K562 (cell line): ENCODE data around the gene PPARD. TPM values are rescaled to one million over a fixed set of nuclear protein-coding genes. Genes with fewer than 3 reads are reported as not detected.

ENCODE experiments used
- ATAC-seq: fragments of 200-7000 bp; cut with Tn5 transposase; 3 replicates; pipeline ENCODE4 v1.9.1; 2020; ENCODE audit warnings: moderate library complexity
- BruUV-seq: library from RNA; stranded (reverse); fragments of 400-500 nt; replicated peaks from 2 replicates; lab custom pipeline; 2021; lab: Mats Ljungman, UMichigan
- CTCF ChIA-PET: fragments of 300-600 bp; formaldehyde crosslinking; extraction: SDS; loops from one replicate; lab custom pipeline; 2021; ENCODE audit warnings: low intra/inter-chr PET ratio; lab: Yijun Ruan, JAX
- POLR2A ChIA-PET: fragments of 300-600, 350-650 bp; sonication (Branson Sonifier 250); formaldehyde crosslinking; extraction: SDS; loops from one replicate; lab custom pipeline; 2021; ENCODE audit warnings: antibody characterized with exemption, inconsistent platforms; lab: Yijun Ruan, JAX
- DNase-seq, 4 experiments: peaks; one replicate each; pipeline versions ENCODE4 v3.0.0 to v3.0.0-alpha.2; 2011 to 2018; ENCODE audit warnings: low spot score in 3 of 4, mixed read lengths in 3 of 4; ENCODE audit errors: extremely low read depth in 1 of 4
- FAIRE-seq: peaks from 2 replicates; lab custom pipeline; 2011; peaks lifted over from hg19 to GRCh38; lab: Jason Lieb, UNC
- H2AFZ ChIP-seq: 2 replicates; pipeline ENCODE4 v1.6.0; 2011; ENCODE audit warnings: low read depth, low read length, control low read depth, inconsistent platforms
- H3K27ac ChIP-seq: fragments of 200-600 bp; 3 replicates; pipeline ENCODE4 v1.8.0; 2011; ENCODE audit warnings: low read depth, mild to moderate bottlenecking, control low read depth, inconsistent platforms, low read length, moderate library complexity, mixed read lengths; ENCODE audit errors: extremely low read depth
- H3K27me3 ChIP-seq, 2 experiments: fragments of 300-600 bp in 1 of 2; 2 replicates in 1 of 2; 3 replicates in 1 of 2; pipeline versions ENCODE4 v1.6.0 to v1.8.0; 2011; ENCODE audit warnings: inconsistent platforms in 2 of 2, low read length in 2 of 2, mild to moderate bottlenecking in 1 of 2, mixed read lengths in 1 of 2, moderate library complexity in 1 of 2; ENCODE audit not compliant: control insufficient read depth in 2 of 2, insufficient read depth in 2 of 2
- H3K36me3 ChIP-seq: fragments of 300-600 bp; 3 replicates; pipeline ENCODE4 v1.8.0; 2011; ENCODE audit warnings: mild to moderate bottlenecking, low read length, inconsistent platforms; ENCODE audit not compliant: control insufficient read depth, insufficient read depth
- H3K4me1 ChIP-seq, 2 experiments: fragments of 200-600 bp in 1 of 2; replicated peaks in 1 of 2; 2 replicates in 1 of 2; 3 replicates in 1 of 2; pipeline versions ENCODE4 v1.5.1 to v1.8.0; 2011; ENCODE audit warnings: inconsistent platforms in 2 of 2, low read length in 2 of 2, mild to moderate bottlenecking in 1 of 2, mixed read lengths in 1 of 2, moderate library complexity in 1 of 2; ENCODE audit not compliant: control insufficient read depth in 2 of 2, insufficient read depth in 2 of 2
- H3K4me2 ChIP-seq: 2 replicates; pipeline ENCODE4 v1.6.1; 2011; ENCODE audit warnings: low read length, control low read depth, inconsistent platforms, mixed read lengths; ENCODE audit not compliant: insufficient read depth
- H3K4me3 ChIP-seq: fragments of 200-600 bp; sonication (generic), shearing (Covaris generic); 2 replicates; pipeline ENCODE4 v1.5.1; 2016; ENCODE audit warnings: control low read depth, inconsistent platforms
- H3K79me2 ChIP-seq: fragments of 200-600 bp; 3 replicates; pipeline ENCODE4 v1.8.0; 2011; ENCODE audit warnings: low read length, inconsistent platforms; ENCODE audit not compliant: control insufficient read depth, insufficient read depth
- H3K9ac ChIP-seq, 2 experiments: 2 replicates each; pipeline versions ENCODE4 v1.6.0 to v1.6.1; 2011; ENCODE audit warnings: low read depth in 2 of 2, low read length in 2 of 2, control low read depth in 1 of 2, inconsistent platforms in 1 of 2, mild to moderate bottlenecking in 1 of 2, mixed read lengths in 1 of 2; ENCODE audit not compliant: insufficient read depth in 1 of 2
- H3K9me1 ChIP-seq: one replicate; pipeline ENCODE4 v1.6.0; 2011; ENCODE audit warnings: inconsistent platforms, mild to moderate bottlenecking, low read length, moderate library complexity; ENCODE audit not compliant: control insufficient read depth, insufficient read depth
- H3K9me3 ChIP-seq: replicated peaks from 2 replicates; pipeline ENCODE4 v1.5.1; 2011; ENCODE audit warnings: low read depth, low read length, inconsistent platforms; ENCODE audit not compliant: control insufficient read depth, insufficient read depth
- H4K20me1 ChIP-seq: replicated peaks from 2 replicates; pipeline ENCODE4 v1.6.1; 2011; ENCODE audit warnings: low read length, inconsistent platforms, mixed read lengths; ENCODE audit not compliant: control insufficient read depth, insufficient read depth
- CBX1 ChIP-seq: sonication (generic); IDR thresholded peaks from 2 replicates; pipeline ENCODE4 v1.6.1; 2016; ENCODE audit warnings: antibody characterized with exemption, low read depth, mild to moderate bottlenecking
- CEBPB ChIP-seq: fragments of 450-650 bp; IDR thresholded peaks from 2 replicates; pipeline ENCODE4 v1.6.1; 2016; ENCODE audit warnings: missing genetic modification characterization, missing compliant biosample characterization
- ETV1 ChIP-seq: fragments of 450-650 bp; conservative IDR thresholded peaks from 2 replicates; pipeline ENCODE4 v1.6.1; 2016; ENCODE audit warnings: missing genetic modification characterization, control low read depth, low read depth, missing compliant biosample characterization
- NBN ChIP-seq: fragments of 450-650 bp; IDR thresholded peaks from 2 replicates; pipeline ENCODE4 v1.6.1; 2016; ENCODE audit warnings: low read depth, mild to moderate bottlenecking
- ZBTB8A ChIP-seq: fragments of 450-650 bp; IDR thresholded peaks from 2 replicates; pipeline ENCODE4 v1.6.1; 2018; ENCODE audit warnings: mild to moderate bottlenecking, moderate library complexity; ENCODE audit not compliant: partially characterized antibody
- ZNF778 ChIP-seq: fragments of 450-650 bp; formaldehyde crosslinking; IDR thresholded peaks from 2 replicates; pipeline ENCODE4 v1.4.0; 2020; ENCODE audit warnings: mild to moderate bottlenecking, moderate library complexity
- WGBS: fragments of 100-300 bp; shearing (Covaris generic); methylation state at CpG from one replicate; pipeline ENCODE4 v1.1.6; 2016; ENCODE audit warnings: low coverage, mixed read lengths; ENCODE audit not compliant: insufficient coverage; ENCODE audit errors: missing lambda C conversion rate; 5-methylcytosine and 5-hydroxymethylcytosine counted together
- in situ Hi-C: fragments of 300-500 bp; cut with MboI; formaldehyde crosslinking; loops from 4 replicates; pipeline ENCODE4 v1.15.0; 2018; ENCODE audit warnings: inconsistent platforms, mixed read lengths
- intact Hi-C: fragments of 100-400 bp; cut with micrococcal nuclease; formaldehyde crosslinking; loops from 2 replicates; pipeline ENCODE4 v1.14.2; 2022
- polyA plus RNA-seq, 8 experiments: library from polyadenylated mRNA; depleted of rRNA in 4 of 8; stranded (reverse) in 5 of 8; unstranded in 3 of 8; fragments of >200 nt; fragmentation: Nextera tagmentation in 2 of 8; fragmentation: Illumina TruSeq in 1 of 8; extraction: Ambion mirVana in 2 of 8; extraction: Trizol in 1 of 8; gene quantifications; 2 replicates each; pipeline versions ENCODE4 v1.2.1 to v1.2.3, GENCODE V29; 2011 to 2014; ENCODE audit warnings: inconsistent platforms in 1 of 8, missing spikeins in 1 of 8
- total RNA-seq, 7 experiments: library from RNA; depleted of rRNA in 6 of 7; stranded (reverse); fragments of >200 nt in 6 of 7; fragmentation: Illumina TruSeq in 2 of 7; extraction: Trizol in 2 of 7; gene quantifications; 2 replicates each; pipeline versions ENCODE4 v1.2.1 to v1.2.3, GENCODE V29; 2011 to 2021; ENCODE audit warnings: low replicate concordance in 1 of 7
- TF ChIP-seq, protein P1 (sequence below): IDR thresholded peaks from 3 replicates; pipeline ENCODE4 v1.6.1; 2011; ENCODE audit warnings: borderline replicate concordance, mild to moderate bottlenecking, moderate library complexity; ENCODE audit not compliant: insufficient read length; ENCODE audit errors: extremely low read depth
- TF ChIP-seq, protein P2 (sequence below), 2 experiments: fragments of 450-650 bp; formaldehyde crosslinking in 1 of 2; IDR thresholded peaks; 2 replicates each; pipeline versions ENCODE4 v1.4.0 to v1.6.1; 2014 to 2020; ENCODE audit warnings: mild to moderate bottlenecking in 2 of 2, borderline replicate concordance in 1 of 2, low read depth in 1 of 2

PPARD gene
- total and polyA plus RNA-seq, 9 of the 15 experiments (the other 6 are each of a cell fraction or from before 2014, with no cell fraction given), result 0.14 to 13.2 (median 3.8) TPM

DNA sequence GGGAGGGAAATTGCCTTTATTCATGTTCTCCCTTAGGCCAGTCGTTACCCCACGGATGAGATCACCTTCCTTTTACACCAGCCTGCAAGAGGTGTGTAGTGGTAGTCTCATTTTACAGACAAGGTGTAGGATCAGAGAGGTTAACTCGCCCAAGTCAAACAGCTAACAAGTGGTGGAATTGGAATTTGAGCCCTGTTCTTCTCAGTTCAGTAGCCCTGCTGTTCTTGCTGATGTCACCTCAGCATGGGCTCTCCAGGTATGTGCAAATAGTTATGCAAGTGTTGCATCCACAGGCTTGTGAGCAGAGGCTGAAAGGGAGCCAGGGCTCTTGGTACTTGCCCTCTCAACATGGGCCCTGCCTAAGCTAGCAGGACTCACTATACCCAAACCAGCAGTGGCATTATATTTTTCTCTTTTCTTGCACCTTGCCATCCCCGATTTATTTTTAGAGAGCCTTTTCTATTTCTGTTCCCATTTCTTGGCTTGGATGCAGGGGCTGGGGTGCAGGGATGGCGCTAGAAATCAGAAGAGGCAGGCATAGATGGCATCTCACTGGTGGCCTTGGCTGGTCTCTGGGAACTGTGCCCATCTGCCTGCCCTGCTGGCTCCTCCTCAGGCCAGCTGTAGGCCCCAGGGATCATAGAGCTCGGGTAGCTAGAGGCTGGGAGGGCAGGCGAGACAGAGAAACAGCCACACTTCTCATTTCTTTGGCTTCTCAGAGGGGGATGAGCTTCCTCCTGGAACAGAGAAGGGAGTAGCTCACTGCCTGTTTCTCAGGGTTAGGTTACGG lies 18.2 kb downstream of the PPARD start (continued):
- no peak for TF ChIP-seq NBN
- TF ChIP-seq, protein P1, sequence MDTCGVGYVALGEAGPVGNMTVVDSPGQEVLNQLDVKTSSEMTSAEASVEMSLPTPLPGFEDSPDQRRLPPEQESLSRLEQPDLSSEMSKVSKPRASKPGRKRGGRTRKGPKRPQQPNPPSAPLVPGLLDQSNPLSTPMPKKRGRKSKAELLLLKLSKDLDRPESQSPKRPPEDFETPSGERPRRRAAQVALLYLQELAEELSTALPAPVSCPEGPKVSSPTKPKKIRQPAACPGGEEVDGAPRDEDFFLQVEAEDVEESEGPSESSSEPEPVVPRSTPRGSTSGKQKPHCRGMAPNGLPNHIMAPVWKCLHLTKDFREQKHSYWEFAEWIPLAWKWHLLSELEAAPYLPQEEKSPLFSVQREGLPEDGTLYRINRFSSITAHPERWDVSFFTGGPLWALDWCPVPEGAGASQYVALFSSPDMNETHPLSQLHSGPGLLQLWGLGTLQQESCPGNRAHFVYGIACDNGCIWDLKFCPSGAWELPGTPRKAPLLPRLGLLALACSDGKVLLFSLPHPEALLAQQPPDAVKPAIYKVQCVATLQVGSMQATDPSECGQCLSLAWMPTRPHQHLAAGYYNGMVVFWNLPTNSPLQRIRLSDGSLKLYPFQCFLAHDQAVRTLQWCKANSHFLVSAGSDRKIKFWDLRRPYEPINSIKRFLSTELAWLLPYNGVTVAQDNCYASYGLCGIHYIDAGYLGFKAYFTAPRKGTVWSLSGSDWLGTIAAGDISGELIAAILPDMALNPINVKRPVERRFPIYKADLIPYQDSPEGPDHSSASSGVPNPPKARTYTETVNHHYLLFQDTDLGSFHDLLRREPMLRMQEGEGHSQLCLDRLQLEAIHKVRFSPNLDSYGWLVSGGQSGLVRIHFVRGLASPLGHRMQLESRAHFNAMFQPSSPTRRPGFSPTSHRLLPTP, result no peak
- no peak for TF ChIP-seq ZBTB8A
- no peak for TF ChIP-seq CBX1
- peak; percentile 27; the same call in 1 of the 2 replicates for TF ChIP-seq CEBPB
- TF ChIP-seq ZNF778 (CRISPR knock-in tag), result no peak

DNA sequence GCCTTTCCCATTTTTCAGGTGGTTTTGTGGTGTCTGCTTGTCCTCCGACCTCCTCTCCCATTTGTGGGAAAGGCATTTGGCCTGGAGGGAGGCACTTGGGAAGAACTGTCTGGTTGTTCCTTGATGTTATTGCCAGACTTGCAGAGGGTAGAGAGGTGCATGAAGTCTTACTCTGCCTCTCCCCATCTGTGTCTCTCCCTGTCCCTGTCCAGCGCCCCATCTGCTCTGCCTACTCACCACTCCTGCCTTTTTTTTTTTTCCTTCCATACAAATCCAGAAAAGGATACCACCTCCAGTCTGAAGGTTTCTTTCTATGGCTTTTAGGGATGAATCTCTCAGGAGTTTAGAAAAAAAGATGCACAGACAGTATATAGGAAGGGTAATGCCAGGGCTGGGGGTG lies 19.8 kb downstream of the PPARD start:
- Histone ChIP-seq H3K27me3 (no peaks in the 10 kb centered on the region), H2AFZ (no peak overlapping the region), H4K20me1 (no peaks in the 10 kb centered on the region), H3K36me3 (no peaks in the 10 kb centered on the region; the same call in 2 of the 3 replicates), H3K9me1 (no peaks in the 10 kb centered on the region), H3K79me2 (peaks cover 24% of the 10 kb centered on the region), H3K9me3 (no peaks in the 10 kb centered on the region), H3K4me3 (no peak overlapping the region), H3K4me2 (no peak overlapping the region), H3K9ac (peak overlapping the region; percentile 60 to 89; a peak in 2 of 4 replicates), H3K27ac (peak overlapping the region; percentile 87; the same call in 1 of the 3 replicates), H3K4me1 (peaks cover 20 to 36% of the 10 kb centered on the region in 2 experiments)
- in situ Hi-C loops (no loop called here), intact Hi-C loops (loop anchor here (2.0 kb wide), 1 partner anchor 19 kb away; the partner anchor contains the start of gene PPARD)
- ATAC-seq, result no peak
- ChIA-PET CTCF (no interaction called here), POLR2A (interaction anchor here (0.6 to 2.6 kb wide), 8 partner anchors 8 to 1067 kb away, joined by 3 to 11 read pairs (median 4); no protein-coding TSS in a partner anchor)
- no TSS peak for BruUV-seq
- FAIRE-seq, result no peak
- WGBS, result 74% methylated on average over 2 of the region's 2 CpGs
- no peak for DNase-seq
- TF ChIP-seq, protein P2, sequence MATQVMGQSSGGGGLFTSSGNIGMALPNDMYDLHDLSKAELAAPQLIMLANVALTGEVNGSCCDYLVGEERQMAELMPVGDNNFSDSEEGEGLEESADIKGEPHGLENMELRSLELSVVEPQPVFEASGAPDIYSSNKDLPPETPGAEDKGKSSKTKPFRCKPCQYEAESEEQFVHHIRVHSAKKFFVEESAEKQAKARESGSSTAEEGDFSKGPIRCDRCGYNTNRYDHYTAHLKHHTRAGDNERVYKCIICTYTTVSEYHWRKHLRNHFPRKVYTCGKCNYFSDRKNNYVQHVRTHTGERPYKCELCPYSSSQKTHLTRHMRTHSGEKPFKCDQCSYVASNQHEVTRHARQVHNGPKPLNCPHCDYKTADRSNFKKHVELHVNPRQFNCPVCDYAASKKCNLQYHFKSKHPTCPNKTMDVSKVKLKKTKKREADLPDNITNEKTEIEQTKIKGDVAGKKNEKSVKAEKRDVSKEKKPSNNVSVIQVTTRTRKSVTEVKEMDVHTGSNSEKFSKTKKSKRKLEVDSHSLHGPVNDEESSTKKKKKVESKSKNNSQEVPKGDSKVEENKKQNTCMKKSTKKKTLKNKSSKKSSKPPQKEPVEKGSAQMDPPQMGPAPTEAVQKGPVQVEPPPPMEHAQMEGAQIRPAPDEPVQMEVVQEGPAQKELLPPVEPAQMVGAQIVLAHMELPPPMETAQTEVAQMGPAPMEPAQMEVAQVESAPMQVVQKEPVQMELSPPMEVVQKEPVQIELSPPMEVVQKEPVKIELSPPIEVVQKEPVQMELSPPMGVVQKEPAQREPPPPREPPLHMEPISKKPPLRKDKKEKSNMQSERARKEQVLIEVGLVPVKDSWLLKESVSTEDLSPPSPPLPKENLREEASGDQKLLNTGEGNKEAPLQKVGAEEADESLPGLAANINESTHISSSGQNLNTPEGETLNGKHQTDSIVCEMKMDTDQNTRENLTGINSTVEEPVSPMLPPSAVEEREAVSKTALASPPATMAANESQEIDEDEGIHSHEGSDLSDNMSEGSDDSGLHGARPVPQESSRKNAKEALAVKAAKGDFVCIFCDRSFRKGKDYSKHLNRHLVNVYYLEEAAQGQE (IDR thresholded peaks at IDR 0.05; ENCODE audit: borderline replicate concordance), result peak; percentile 35
- TF ChIP-seq, protein P2 (CRISPR knock-in tag; IDR thresholded peaks at IDR 0.05; ENCODE audit: low read depth), result no peak
- 0 out of 2 replicates have a peak, but pooled peaks have one; percentile 10 for TF ChIP-seq ETV1 (tag)
